KOPT-K1 (cell line): ENCODE data around the gene ARFGEF2.
"Not testable (repeated sequence)": the region's sequence is repeated elsewhere in the genome, so short reads cannot be mapped to it uniquely, and the experiment has no call there.

Experiments used
- H3K27ac ChIP-seq: fragments of 200-600 bp; sonication (generic); 2 replicates; pipeline ENCODE4 v1.5.1; 2016; ENCODE audit warnings: antibody characterized with exemption, mild to moderate bottlenecking, low read depth, low read length; ENCODE audit not compliant: poor library complexity, severe bottlenecking
- H3K36me3 ChIP-seq: fragments of 200-600 bp; sonication (generic); 2 replicates; pipeline ENCODE4 v1.5.1; 2017; ENCODE audit warnings: antibody characterized with exemption, mild to moderate bottlenecking, low read length, moderate library complexity; ENCODE audit not compliant: insufficient read depth
- H3K9me3 ChIP-seq: fragments of 200-600 bp; sonication (generic); 2 replicates; pipeline ENCODE4 v1.5.1; 2017; ENCODE audit warnings: antibody characterized with exemption, low read length, mild to moderate bottlenecking; ENCODE audit not compliant: insufficient read depth, poor library complexity, severe bottlenecking

The ARFGEF2 gene

GRCh38 chr20:48971956-48972355 lies 50.4 kb downstream of the ARFGEF2 start:
- Histone ChIP-seq H3K9me3 (no peaks in the 10 kb centered on the region), H3K36me3 (peaks cover 84% of the 10 kb centered on the region), H3K27ac (no peak overlapping the region)

- H3K36me3 ChIP-seq = peaks cover 77% of the 10 kb centered on the region
- H3K27ac ChIP-seq = no peak overlapping the region
- no peaks in the 10 kb centered on the region for H3K9me3 ChIP-seq
Observed at GRCh38 chr20:48972816-48973215, 51.3 kb downstream of the ARFGEF2 start.

GRCh38 chr20:48975955-48976354 lies 54.4 kb downstream of the ARFGEF2 start:
- no peaks in the 10 kb centered on the region for H3K9me3 ChIP-seq
- no peak overlapping the region for H3K27ac ChIP-seq
- peaks cover 56% of the 10 kb centered on the region for H3K36me3 ChIP-seq

- H3K36me3 ChIP-seq = peaks cover 49% of the 10 kb centered on the region
- not testable (repeated sequence) for H3K9me3 ChIP-seq, H3K27ac ChIP-seq
Observed at GRCh38 chr20:48979980-48980379, 58.5 kb downstream of the ARFGEF2 start.

- Histone ChIP-seq H3K36me3 (peaks cover 64% of the 10 kb centered on the region), H3K27ac (no peak overlapping the region), H3K9me3 (no peaks in the 10 kb centered on the region)
Observed at GRCh38 chr20:48983423-48984400, 62.2 kb downstream of the ARFGEF2 start.

- no peak overlapping the region for H3K27ac ChIP-seq
- peaks cover 74% of the 10 kb centered on the region for H3K36me3 ChIP-seq
- no peaks in the 10 kb centered on the region for H3K9me3 ChIP-seq
Observed at GRCh38 chr20:48984575-48985219, 63.2 kb downstream of the ARFGEF2 start.

GRCh38 chr20:48986899-48987298 lies 65.4 kb downstream of the ARFGEF2 start:
- H3K9me3 ChIP-seq = no peaks in the 10 kb centered on the region
- no peak overlapping the region for H3K27ac ChIP-seq
- peaks cover 96% of the 10 kb centered on the region for H3K36me3 ChIP-seq

GRCh38 chr20:48990467-48990866 lies 69.0 kb downstream of the ARFGEF2 start:
- Histone ChIP-seq H3K27ac (no peak overlapping the region), H3K36me3 (peaks cover 98% of the 10 kb centered on the region), H3K9me3 (no peaks in the 10 kb centered on the region)

GRCh38 chr20:48995589-48995988 lies 74.1 kb downstream of the ARFGEF2 start:
- peaks cover 99% of the 10 kb centered on the region for H3K36me3 ChIP-seq
- no peaks in the 10 kb centered on the region for H3K9me3 ChIP-seq
- no peak overlapping the region for H3K27ac ChIP-seq

GRCh38 chr20:48999890-49000870 lies 78.7 kb downstream of the ARFGEF2 start:
- Histone ChIP-seq H3K9me3 (no peaks in the 10 kb centered on the region), H3K36me3 (peaks cover 84% of the 10 kb centered on the region), H3K27ac (no peak overlapping the region)

- no peaks in the 10 kb centered on the region for H3K9me3 ChIP-seq
- no peak overlapping the region for H3K27ac ChIP-seq
- peaks cover 80% of the 10 kb centered on the region for H3K36me3 ChIP-seq
Observed at GRCh38 chr20:49001741-49002140, 80.2 kb downstream of the ARFGEF2 start.

- H3K36me3 ChIP-seq = peaks cover 62% of the 10 kb centered on the region
- no peaks in the 10 kb centered on the region for H3K9me3 ChIP-seq
- no peak overlapping the region for H3K27ac ChIP-seq
Observed at GRCh38 chr20:49006446-49006980, 85.0 kb downstream of the ARFGEF2 start.

GRCh38 chr20:49009899-49010631 lies 88.6 kb downstream of the ARFGEF2 start:
- no peak overlapping the region for H3K27ac ChIP-seq
- H3K36me3 ChIP-seq = peaks cover 78% of the 10 kb centered on the region
- H3K9me3 ChIP-seq = no peaks in the 10 kb centered on the region

GRCh38 chr20:49024220-49024619 lies 102.7 kb downstream of the ARFGEF2 start:
- peaks cover 93% of the 10 kb centered on the region for H3K36me3 ChIP-seq
- H3K27ac ChIP-seq = no peak overlapping the region
- no peaks in the 10 kb centered on the region for H3K9me3 ChIP-seq
